MM.1S (cell line): Measurements from ENCODE around the gene CACNA1C.

ENCODE experiments used
- CTCF ChIP-seq: fragments of 300-600 bp; sonication (generic); IDR thresholded peaks from 2 replicates; pipeline ENCODE4 v1.5.1; 2016; ENCODE audit warnings: antibody characterized with exemption, low read length, mixed read lengths
- EZH2 ChIP-seq: fragments of 300-600 bp; sonication (generic); optimal IDR thresholded peaks from 2 replicates; pipeline ENCODE3; 2017; ENCODE audit warnings: low read depth, mild to moderate bottlenecking, antibody characterized with exemption, low read length, mixed read lengths
- EZH2phosphoT487 ChIP-seq: fragments of 300-600 bp; sonication (generic); IDR thresholded peaks from 2 replicates; pipeline ENCODE4 v1.6.1; 2018; ENCODE audit warnings: antibody characterized with exemption, low read length

DNA sequence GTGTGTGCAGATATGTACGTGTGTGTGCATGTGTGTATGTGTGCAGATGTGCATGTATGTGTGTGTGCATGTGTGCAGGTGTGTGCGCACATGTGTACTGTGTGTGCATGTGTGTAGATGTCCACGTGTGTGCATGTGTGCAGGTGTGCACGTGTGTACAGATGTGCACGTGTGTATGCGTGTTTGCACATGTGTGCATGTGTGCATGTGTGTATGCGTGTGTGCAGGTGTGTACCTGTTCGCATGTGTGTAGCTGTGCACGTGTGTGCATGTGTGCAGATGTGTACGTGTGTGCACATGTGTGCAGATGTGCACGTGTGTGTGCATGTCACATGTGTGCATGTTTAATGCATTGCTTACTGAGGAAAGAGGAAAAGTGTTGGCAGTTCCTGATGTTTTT, 686.3 kb downstream of the CACNA1C start:
- TF ChIP-seq CTCF (no peak), EZH2 (no peak), EZH2phosphoT487 (no peak)
